SK-N-SH treated with all-trans-retinoic acid at 6 μM for 48 hours (cell line): Measurements from ENCODE around the gene ASB2.

Experiments
- ARNTL ChIP-seq: fragments of 450-650 bp; formaldehyde crosslinking; IDR thresholded peaks from 2 replicates; pipeline ENCODE4 v1.5.0; 2020; ENCODE audit warnings: low read depth, mild to moderate bottlenecking, moderate library complexity, borderline replicate concordance
- GLIS3 ChIP-seq: fragments of 250-450 bp; sonication (Bioruptor Pico); IDR thresholded peaks from 2 replicates; pipeline ENCODE4 v1.5.0; 2020; ENCODE audit warnings: mild to moderate bottlenecking, moderate library complexity
- PPARA ChIP-seq: fragments of 250-450 bp; sonication (Bioruptor Pico); IDR thresholded peaks from 2 replicates; pipeline ENCODE4 v1.5.0; 2020; ENCODE audit warnings: mild to moderate bottlenecking, borderline replicate concordance
- SNAI2 ChIP-seq: fragments of 250-450 bp; sonication (Bioruptor Pico); IDR thresholded peaks from 2 replicates; pipeline ENCODE4 v1.5.0; 2020; ENCODE audit warnings: mild to moderate bottlenecking, moderate library complexity
- ZC3H10 ChIP-seq: fragments of 250-450 bp; sonication (Bioruptor Pico); IDR thresholded peaks from 2 replicates; pipeline ENCODE4 v1.5.1; 2021; ENCODE audit warnings: mild to moderate bottlenecking, moderate library complexity
- ZFP3 ChIP-seq: fragments of 250-450 bp; sonication (Bioruptor Pico); IDR thresholded peaks from 2 replicates; pipeline ENCODE4 v1.5.0; 2020; ENCODE audit warnings: mild to moderate bottlenecking, moderate library complexity
- ZNF565 ChIP-seq: fragments of 450-650 bp; formaldehyde crosslinking; conservative IDR thresholded peaks from 2 replicates; pipeline ENCODE4 v1.5.0; 2020; ENCODE audit warnings: low read depth, mild to moderate bottlenecking, moderate library complexity
- ZNF8 ChIP-seq: fragments of 450-650 bp; formaldehyde crosslinking; IDR thresholded peaks from 2 replicates; pipeline ENCODE4 v1.5.0; 2020; ENCODE audit warnings: mild to moderate bottlenecking, moderate library complexity
- TF ChIP-seq, protein P1 (sequence below): fragments of 250-450 bp; sonication (Bioruptor Pico); IDR thresholded peaks from 2 replicates; pipeline ENCODE4 v1.8.0; 2020; ENCODE audit warnings: mild to moderate bottlenecking, moderate library complexity, borderline replicate concordance
- TF ChIP-seq, protein P2 (sequence below): fragments of 250-450 bp; sonication (Bioruptor Pico); IDR thresholded peaks from 2 replicates; pipeline ENCODE4 v1.5.1; 2020; ENCODE audit warnings: low read depth, mild to moderate bottlenecking, moderate library complexity
- TF ChIP-seq, protein P3 (sequence below): fragments of 250-450 bp; sonication (Bioruptor Pico); IDR thresholded peaks from 2 replicates; pipeline ENCODE4 v1.5.0; 2020; ENCODE audit warnings: mild to moderate bottlenecking, moderate library complexity

GRCh38 chr14:93986955-93987354 is 10.6 kb upstream of the ASB2 start:
- no peak for TF ChIP-seq ZC3H10
- TF ChIP-seq, protein P1, sequence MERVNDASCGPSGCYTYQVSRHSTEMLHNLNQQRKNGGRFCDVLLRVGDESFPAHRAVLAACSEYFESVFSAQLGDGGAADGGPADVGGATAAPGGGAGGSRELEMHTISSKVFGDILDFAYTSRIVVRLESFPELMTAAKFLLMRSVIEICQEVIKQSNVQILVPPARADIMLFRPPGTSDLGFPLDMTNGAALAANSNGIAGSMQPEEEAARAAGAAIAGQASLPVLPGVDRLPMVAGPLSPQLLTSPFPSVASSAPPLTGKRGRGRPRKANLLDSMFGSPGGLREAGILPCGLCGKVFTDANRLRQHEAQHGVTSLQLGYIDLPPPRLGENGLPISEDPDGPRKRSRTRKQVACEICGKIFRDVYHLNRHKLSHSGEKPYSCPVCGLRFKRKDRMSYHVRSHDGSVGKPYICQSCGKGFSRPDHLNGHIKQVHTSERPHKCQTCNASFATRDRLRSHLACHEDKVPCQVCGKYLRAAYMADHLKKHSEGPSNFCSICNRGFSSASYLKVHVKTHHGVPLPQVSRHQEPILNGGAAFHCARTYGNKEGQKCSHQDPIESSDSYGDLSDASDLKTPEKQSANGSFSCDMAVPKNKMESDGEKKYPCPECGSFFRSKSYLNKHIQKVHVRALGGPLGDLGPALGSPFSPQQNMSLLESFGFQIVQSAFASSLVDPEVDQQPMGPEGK (CRISPR knock-in tag) = no peak
- TF ChIP-seq SNAI2 (CRISPR knock-in tag) = no peak
- no peak for TF ChIP-seq ARNTL (CRISPR knock-in tag)
- TF ChIP-seq ZFP3 (CRISPR knock-in tag) = no peak
- TF ChIP-seq, protein P2, sequence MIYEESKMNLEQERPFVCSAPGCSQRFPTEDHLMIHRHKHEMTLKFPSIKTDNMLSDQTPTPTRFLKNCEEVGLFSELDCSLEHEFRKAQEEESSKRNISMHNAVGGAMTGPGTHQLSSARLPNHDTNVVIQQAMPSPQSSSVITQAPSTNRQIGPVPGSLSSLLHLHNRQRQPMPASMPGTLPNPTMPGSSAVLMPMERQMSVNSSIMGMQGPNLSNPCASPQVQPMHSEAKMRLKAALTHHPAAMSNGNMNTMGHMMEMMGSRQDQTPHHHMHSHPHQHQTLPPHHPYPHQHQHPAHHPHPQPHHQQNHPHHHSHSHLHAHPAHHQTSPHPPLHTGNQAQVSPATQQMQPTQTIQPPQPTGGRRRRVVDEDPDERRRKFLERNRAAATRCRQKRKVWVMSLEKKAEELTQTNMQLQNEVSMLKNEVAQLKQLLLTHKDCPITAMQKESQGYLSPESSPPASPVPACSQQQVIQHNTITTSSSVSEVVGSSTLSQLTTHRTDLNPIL (CRISPR knock-in tag) = no peak
- TF ChIP-seq, protein P3, sequence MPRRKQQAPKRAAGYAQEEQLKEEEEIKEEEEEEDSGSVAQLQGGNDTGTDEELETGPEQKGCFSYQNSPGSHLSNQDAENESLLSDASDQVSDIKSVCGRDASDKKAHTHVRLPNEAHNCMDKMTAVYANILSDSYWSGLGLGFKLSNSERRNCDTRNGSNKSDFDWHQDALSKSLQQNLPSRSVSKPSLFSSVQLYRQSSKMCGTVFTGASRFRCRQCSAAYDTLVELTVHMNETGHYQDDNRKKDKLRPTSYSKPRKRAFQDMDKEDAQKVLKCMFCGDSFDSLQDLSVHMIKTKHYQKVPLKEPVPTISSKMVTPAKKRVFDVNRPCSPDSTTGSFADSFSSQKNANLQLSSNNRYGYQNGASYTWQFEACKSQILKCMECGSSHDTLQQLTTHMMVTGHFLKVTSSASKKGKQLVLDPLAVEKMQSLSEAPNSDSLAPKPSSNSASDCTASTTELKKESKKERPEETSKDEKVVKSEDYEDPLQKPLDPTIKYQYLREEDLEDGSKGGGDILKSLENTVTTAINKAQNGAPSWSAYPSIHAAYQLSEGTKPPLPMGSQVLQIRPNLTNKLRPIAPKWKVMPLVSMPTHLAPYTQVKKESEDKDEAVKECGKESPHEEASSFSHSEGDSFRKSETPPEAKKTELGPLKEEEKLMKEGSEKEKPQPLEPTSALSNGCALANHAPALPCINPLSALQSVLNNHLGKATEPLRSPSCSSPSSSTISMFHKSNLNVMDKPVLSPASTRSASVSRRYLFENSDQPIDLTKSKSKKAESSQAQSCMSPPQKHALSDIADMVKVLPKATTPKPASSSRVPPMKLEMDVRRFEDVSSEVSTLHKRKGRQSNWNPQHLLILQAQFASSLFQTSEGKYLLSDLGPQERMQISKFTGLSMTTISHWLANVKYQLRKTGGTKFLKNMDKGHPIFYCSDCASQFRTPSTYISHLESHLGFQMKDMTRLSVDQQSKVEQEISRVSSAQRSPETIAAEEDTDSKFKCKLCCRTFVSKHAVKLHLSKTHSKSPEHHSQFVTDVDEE = no peak
- no peak for TF ChIP-seq GLIS3 (CRISPR knock-in tag)
- no peak for TF ChIP-seq PPARA (CRISPR knock-in tag)
- no peak for TF ChIP-seq ZNF8 (CRISPR knock-in tag)
- TF ChIP-seq ZNF565 (CRISPR knock-in tag) = no peak
